ENCODE data around the gene RPL32. TPM values are rescaled to one million over a fixed set of nuclear protein-coding genes. Genes with fewer than 3 reads are reported as not detected.
"Not testable (repeated sequence)": the region's sequence is repeated elsewhere in the genome, so short reads cannot be mapped to it uniquely, and the experiment has no call there.

The RPL32 gene
- total and polyA plus RNA-seq, 2 experiments from 2014 or later = 426 to 947 TPM

- H3F3A ChIP-seq (ENCODE audit: insufficient read depth) = no peaks in the 10 kb centered on the region
- in situ Hi-C loops (cut with MboI) = no loop called here
- no peaks in the 10 kb centered on the region for H3K79me2 ChIP-seq (ENCODE audit: insufficient read depth)
- no peaks in the 10 kb centered on the region for H3K9me2 ChIP-seq (ENCODE audit: insufficient read depth)
- H3K4me1 ChIP-seq (ENCODE audit: insufficient read depth) = no peaks in the 10 kb centered on the region
- TF ChIP-seq EZH2phosphoT487 (IDR thresholded peaks at IDR 0.05; ENCODE audit: insufficient read depth, low read depth) (no peak), EZH2 (IDR thresholded peaks at IDR 0.05; ENCODE audit: insufficient read depth, poor library complexity, severe bottlenecking) (no peak)
- no peaks in the 10 kb centered on the region for H4K20me1 ChIP-seq (ENCODE audit: insufficient read depth)
- H3K4me3 ChIP-seq = no peak overlapping the region
- WGBS, 2 experiments (ENCODE audit: low coverage in 1 of 2, low lambda C conversion rate in 2 of 2, missing lambda C conversion rate in 2 of 2) = 74 to 75% methylated on average over 4 of the region's 4 CpGs
- no peak for DNase-seq
- no peak overlapping the region for H3K4me2 ChIP-seq (ENCODE audit: unreplicated experiment)
- no peak overlapping the region for H3K9ac ChIP-seq
- no peaks in the 10 kb centered on the region for H3K9me3 ChIP-seq (ENCODE audit: low read depth)
- H3K36me3 ChIP-seq (ENCODE audit: low read depth) = no peaks in the 10 kb centered on the region
- no peak overlapping the region for H2AFZ ChIP-seq
- H3K27ac ChIP-seq = no peak overlapping the region
- peaks cover 22% of the 10 kb centered on the region for H3K27me3 ChIP-seq (replicated peaks; ENCODE audit: insufficient read depth)
Measured at GRCh38 chr3:12885583-12885930, 44.2 kb upstream of the RPL32 start.

GRCh38 chr3:12884790-12885582, 43.6 kb upstream of the RPL32 start:
- Histone ChIP-seq H3K4me1 (ENCODE audit: insufficient read depth) (no peaks in the 10 kb centered on the region), H3K4me3 (no peak overlapping the region), H3K4me2 (ENCODE audit: unreplicated experiment) (no peak overlapping the region), H2AFZ (0 out of 2 replicates have a peak overlapping the region, but pooled peaks have one; percentile 71), H3K9me3 (ENCODE audit: low read depth) (no peaks in the 10 kb centered on the region), H3K9me2 (ENCODE audit: insufficient read depth) (no peaks in the 10 kb centered on the region), H3F3A (ENCODE audit: insufficient read depth) (no peaks in the 10 kb centered on the region), H3K36me3 (ENCODE audit: low read depth) (no peaks in the 10 kb centered on the region), H4K20me1 (ENCODE audit: insufficient read depth) (no peaks in the 10 kb centered on the region), H3K27me3 (replicated peaks; ENCODE audit: insufficient read depth) (peaks cover 22% of the 10 kb centered on the region; the same call in 1 of the 2 replicates), H3K9ac (no peak overlapping the region), H3K27ac (no peak overlapping the region), H3K79me2 (ENCODE audit: insufficient read depth) (no peaks in the 10 kb centered on the region)
- TF ChIP-seq EZH2phosphoT487 (IDR thresholded peaks at IDR 0.05; ENCODE audit: insufficient read depth, low read depth) (no peak), EZH2 (IDR thresholded peaks at IDR 0.05; ENCODE audit: insufficient read depth, poor library complexity, severe bottlenecking) (no peak)
- in situ Hi-C loops (cut with MboI) = no loop called here
- WGBS, 2 experiments (ENCODE audit: low coverage in 1 of 2, low lambda C conversion rate in 2 of 2, missing lambda C conversion rate in 2 of 2) = 87% methylated on average over 20 of the region's 20 CpGs
- DNase-seq = no peak

GRCh38 chr3:12884186-12884680, 42.9 kb upstream of the RPL32 start:
- peak; percentile 58 for DNase-seq
- no peak overlapping the region for H3K27ac ChIP-seq
- H3K9ac ChIP-seq = no peak overlapping the region
- no peaks in the 10 kb centered on the region for H3F3A ChIP-seq (ENCODE audit: insufficient read depth)
- H3K9me3 ChIP-seq (ENCODE audit: low read depth) = no peaks in the 10 kb centered on the region
- 36 to 41% methylated on average over 15 of the region's 15 CpGs for WGBS, 2 experiments (ENCODE audit: low coverage in 1 of 2, low lambda C conversion rate in 2 of 2, missing lambda C conversion rate in 2 of 2)
- H4K20me1 ChIP-seq (ENCODE audit: insufficient read depth) = no peaks in the 10 kb centered on the region
- no peaks in the 10 kb centered on the region for H3K79me2 ChIP-seq (ENCODE audit: insufficient read depth)
- H3K36me3 ChIP-seq (ENCODE audit: low read depth) = no peaks in the 10 kb centered on the region
- H3K9me2 ChIP-seq (ENCODE audit: insufficient read depth) = no peaks in the 10 kb centered on the region
- in situ Hi-C loops (cut with MboI) = no loop called here
- no peak overlapping the region for H3K4me3 ChIP-seq
- H2AFZ ChIP-seq = peak overlapping the region; percentile 71
- TF ChIP-seq EZH2 (IDR thresholded peaks at IDR 0.05; ENCODE audit: insufficient read depth, poor library complexity, severe bottlenecking) (no peak), EZH2phosphoT487 (IDR thresholded peaks at IDR 0.05; ENCODE audit: insufficient read depth, low read depth) (no peak)
- H3K27me3 ChIP-seq (replicated peaks; ENCODE audit: insufficient read depth) = peaks cover 18% of the 10 kb centered on the region; the same call in 1 of the 2 replicates
- no peak overlapping the region for H3K4me2 ChIP-seq (ENCODE audit: unreplicated experiment)
- H3K4me1 ChIP-seq (ENCODE audit: insufficient read depth) = no peaks in the 10 kb centered on the region

- H3K4me2 ChIP-seq (ENCODE audit: unreplicated experiment) = no peak overlapping the region
- no peak overlapping the region for H3K27ac ChIP-seq
- no peak overlapping the region for H2AFZ ChIP-seq
- H4K20me1 ChIP-seq (ENCODE audit: insufficient read depth) = no peaks in the 10 kb centered on the region
- H3F3A ChIP-seq (ENCODE audit: insufficient read depth) = no peaks in the 10 kb centered on the region
- H3K4me1 ChIP-seq (ENCODE audit: insufficient read depth) = no peaks in the 10 kb centered on the region
- H3K36me3 ChIP-seq (ENCODE audit: low read depth) = no peaks in the 10 kb centered on the region
- H3K79me2 ChIP-seq (ENCODE audit: insufficient read depth) = no peaks in the 10 kb centered on the region
- no peaks in the 10 kb centered on the region for H3K9me2 ChIP-seq (ENCODE audit: insufficient read depth)
- WGBS, 2 experiments (ENCODE audit: low coverage in 1 of 2, low lambda C conversion rate in 2 of 2, missing lambda C conversion rate in 2 of 2) = 91 to 94% methylated on average over 44 to 59 of the region's 62 CpGs
- TF ChIP-seq EZH2phosphoT487 (IDR thresholded peaks at IDR 0.05; ENCODE audit: insufficient read depth, low read depth) (no peak), EZH2 (IDR thresholded peaks at IDR 0.05; ENCODE audit: insufficient read depth, poor library complexity, severe bottlenecking) (no peak)
- H3K4me3 ChIP-seq = no peak overlapping the region
- H3K9me3 ChIP-seq (ENCODE audit: low read depth) = no peaks in the 10 kb centered on the region
- peaks cover 10% of the 10 kb centered on the region; the same call in 1 of the 2 replicates for H3K27me3 ChIP-seq (replicated peaks; ENCODE audit: insufficient read depth)
- no peak for DNase-seq
- in situ Hi-C loops (cut with MboI) = no loop called here
- H3K9ac ChIP-seq = no peak overlapping the region
Measured at GRCh38 chr3:12882336-12883310, 41.3 kb upstream of the RPL32 start.

GRCh38 chr3:12881858-12882257, 40.5 kb upstream of the RPL32 start:
- H3K9ac ChIP-seq; DNase-seq; H3K9me2 ChIP-seq (ENCODE audit: insufficient read depth); H3K9me3 ChIP-seq (ENCODE audit: low read depth); in situ Hi-C loops (cut with MboI); H3K27me3 ChIP-seq (replicated peaks; ENCODE audit: insufficient read depth); H3K79me2 ChIP-seq (ENCODE audit: insufficient read depth); H3K27ac ChIP-seq; H2AFZ ChIP-seq; H3K36me3 ChIP-seq (ENCODE audit: low read depth); H3F3A ChIP-seq (ENCODE audit: insufficient read depth); H3K4me2 ChIP-seq (ENCODE audit: unreplicated experiment); H4K20me1 ChIP-seq (ENCODE audit: insufficient read depth); H3K4me3 ChIP-seq; H3K4me1 ChIP-seq (ENCODE audit: insufficient read depth): not testable (repeated sequence)
- 79 to 84% methylated on average over 11 to 12 of the region's 12 CpGs for WGBS, 2 experiments (ENCODE audit: low coverage in 1 of 2, low lambda C conversion rate in 2 of 2, missing lambda C conversion rate in 2 of 2)
